NCI-H526 (cell line): ENCODE measurements around the gene MAGEB2.
"Not testable (repeated sequence)": the region's sequence is repeated elsewhere in the genome, so short reads cannot be mapped to it uniquely, and the experiment has no call there.

Experiments used
- DNase-seq, 2 experiments: peaks; one replicate each; lab custom pipeline; 2025; lab: John Stamatoyannopoulos, UW

Gene MAGEB2, protein sequence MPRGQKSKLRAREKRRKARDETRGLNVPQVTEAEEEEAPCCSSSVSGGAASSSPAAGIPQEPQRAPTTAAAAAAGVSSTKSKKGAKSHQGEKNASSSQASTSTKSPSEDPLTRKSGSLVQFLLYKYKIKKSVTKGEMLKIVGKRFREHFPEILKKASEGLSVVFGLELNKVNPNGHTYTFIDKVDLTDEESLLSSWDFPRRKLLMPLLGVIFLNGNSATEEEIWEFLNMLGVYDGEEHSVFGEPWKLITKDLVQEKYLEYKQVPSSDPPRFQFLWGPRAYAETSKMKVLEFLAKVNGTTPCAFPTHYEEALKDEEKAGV

DNA sequence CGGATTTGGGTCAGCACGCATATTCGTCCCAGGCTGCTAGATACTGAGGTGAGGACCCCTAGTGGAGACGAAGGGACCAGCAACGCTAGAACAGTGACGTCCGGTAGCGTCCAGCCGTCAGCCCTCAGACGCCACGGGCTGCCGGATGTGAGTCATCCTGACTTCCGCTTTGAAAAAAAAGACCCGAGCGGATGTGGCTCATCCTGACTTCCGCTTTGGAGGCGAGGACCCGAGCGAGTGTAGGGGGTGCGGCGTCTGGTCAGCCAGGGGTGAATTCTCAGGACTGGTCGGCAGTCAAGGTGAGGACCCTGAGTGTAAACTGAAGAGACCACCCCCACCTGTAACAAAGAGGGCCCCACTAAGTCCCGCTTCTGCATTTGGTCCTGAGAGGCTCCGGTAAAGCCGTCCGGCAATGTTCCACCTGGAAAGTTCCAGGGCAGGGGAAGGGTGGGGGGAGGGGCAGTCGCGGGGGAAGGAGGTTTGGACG is at the start of gene MAGEB2:
TSS of gene MAGEB2 (plus strand) at position 207 of the 487 bp plus-strand sequence. CDS start 3,018 bp downstream, outside the sequence.
- DNase-seq, result peak in 1 of 2 experiments; percentile 21

- DNase-seq, result no peak
Measured at GRCh38 chrX:30170900-30171299, 44.5 kb upstream of the MAGEB2 start.

DNA sequence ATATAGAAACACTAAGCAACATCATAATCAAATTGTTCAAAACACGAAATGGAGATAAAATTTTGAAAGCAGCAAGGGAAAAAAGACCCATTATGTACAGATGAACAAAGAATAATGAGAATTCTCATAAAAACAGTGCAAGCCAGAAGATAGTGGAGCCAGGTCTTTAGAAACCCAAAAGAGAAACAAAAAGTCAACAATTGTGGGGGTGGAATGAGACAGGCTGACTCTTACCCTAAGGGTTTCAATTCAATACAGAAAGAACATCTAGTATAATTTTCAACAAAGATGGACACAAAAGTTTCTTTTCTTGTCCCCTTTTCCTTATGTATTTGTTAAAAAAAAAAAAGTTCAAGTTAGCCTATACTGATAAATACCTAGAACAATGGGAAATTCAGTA is 34.0 kb upstream of the MAGEB2 start:
- no peak for DNase-seq

- no peak for DNase-seq
Measured at GRCh38 chrX:30183554-30183953, 31.8 kb upstream of the MAGEB2 start.

DNA sequence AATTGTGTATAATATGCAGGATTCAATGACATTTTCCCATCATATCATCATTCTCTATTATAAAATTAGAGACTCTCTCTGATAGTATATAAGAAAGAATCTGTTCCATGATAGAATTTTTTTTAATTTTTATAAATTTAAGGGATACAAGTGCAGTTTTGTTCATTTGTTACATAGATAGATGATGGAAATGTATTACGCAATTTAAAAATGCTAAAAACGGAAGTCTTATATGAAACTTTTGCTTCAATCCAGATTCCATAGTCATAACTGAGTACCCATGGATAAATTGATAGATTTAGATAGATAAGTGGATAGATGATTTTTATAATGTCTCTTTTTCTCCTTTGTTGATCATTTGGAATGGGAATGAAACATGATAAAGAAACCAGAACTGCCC is 24.9 kb upstream of the MAGEB2 start:
- no peak for DNase-seq

GRCh38 chrX:30193910-30194309 is 21.5 kb upstream of the MAGEB2 start:
- DNase-seq, result not testable (repeated sequence)

DNA sequence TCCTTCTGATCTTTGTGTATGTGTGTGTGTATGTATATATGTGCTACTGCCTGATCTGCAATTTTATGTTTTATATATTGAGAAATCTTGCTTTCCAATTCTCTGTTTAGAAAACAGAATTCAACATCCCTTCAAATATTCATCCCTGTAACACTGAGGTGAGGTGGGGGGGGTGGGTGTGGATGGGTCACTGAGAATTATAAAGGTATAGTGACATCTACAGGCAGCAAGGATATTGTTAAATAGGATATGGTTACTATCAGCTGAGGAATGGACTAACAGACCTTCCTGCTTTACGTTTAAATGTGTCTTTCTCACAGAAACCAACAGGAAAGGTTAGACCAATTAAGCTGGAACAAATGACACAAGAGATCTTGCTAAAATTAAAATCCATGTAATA is 19.0 kb upstream of the MAGEB2 start:
- DNase-seq, result peak in 1 of 2 experiments; percentile 14

- DNase-seq, result no peak
Measured at GRCh38 chrX:30212172-30212571, 3.2 kb upstream of the MAGEB2 start.

- no peak for DNase-seq
Measured at GRCh38 chrX:30217465-30217864, 2.1 kb downstream of the MAGEB2 start.

GRCh38 chrX:30219372-30219771 is 4.0 kb downstream of the MAGEB2 start:
- no peak for DNase-seq

- DNase-seq, result no peak
Measured at GRCh38 chrX:30220661-30221060, 5.3 kb downstream of the MAGEB2 start.

- DNase-seq, result no peak
Measured at GRCh38 chrX:30224536-30224935, 9.2 kb downstream of the MAGEB2 start.

DNA sequence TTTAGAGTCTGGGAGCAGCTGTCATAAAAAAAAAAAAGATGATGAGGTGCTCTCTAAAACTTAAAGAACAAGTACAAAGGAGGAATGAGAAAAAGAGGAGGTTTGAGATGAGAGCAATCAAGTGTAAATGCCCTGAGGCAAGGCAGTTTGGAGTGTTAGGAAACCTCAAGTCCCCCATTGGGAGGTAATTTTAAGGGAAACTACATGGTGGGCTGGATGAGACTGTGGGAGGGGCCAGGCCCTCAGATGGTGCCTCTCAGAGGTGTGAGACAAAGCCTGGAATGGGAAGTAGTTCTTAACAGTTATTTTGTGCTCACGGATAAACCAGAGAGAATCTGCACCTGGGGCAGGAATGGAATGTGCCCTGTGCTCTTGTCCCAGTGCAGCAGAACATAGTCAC is 13.2 kb downstream of the MAGEB2 start:
- DNase-seq, result no peak

- no peak for DNase-seq
Measured at GRCh38 chrX:30230395-30230794, 15.0 kb downstream of the MAGEB2 start, which contains the start of gene MAGEB3. TSS of gene MAGEB3 (plus strand) at chrX:30230657. CDS start at chrX:30235925, 5,268 bp downstream.

DNA sequence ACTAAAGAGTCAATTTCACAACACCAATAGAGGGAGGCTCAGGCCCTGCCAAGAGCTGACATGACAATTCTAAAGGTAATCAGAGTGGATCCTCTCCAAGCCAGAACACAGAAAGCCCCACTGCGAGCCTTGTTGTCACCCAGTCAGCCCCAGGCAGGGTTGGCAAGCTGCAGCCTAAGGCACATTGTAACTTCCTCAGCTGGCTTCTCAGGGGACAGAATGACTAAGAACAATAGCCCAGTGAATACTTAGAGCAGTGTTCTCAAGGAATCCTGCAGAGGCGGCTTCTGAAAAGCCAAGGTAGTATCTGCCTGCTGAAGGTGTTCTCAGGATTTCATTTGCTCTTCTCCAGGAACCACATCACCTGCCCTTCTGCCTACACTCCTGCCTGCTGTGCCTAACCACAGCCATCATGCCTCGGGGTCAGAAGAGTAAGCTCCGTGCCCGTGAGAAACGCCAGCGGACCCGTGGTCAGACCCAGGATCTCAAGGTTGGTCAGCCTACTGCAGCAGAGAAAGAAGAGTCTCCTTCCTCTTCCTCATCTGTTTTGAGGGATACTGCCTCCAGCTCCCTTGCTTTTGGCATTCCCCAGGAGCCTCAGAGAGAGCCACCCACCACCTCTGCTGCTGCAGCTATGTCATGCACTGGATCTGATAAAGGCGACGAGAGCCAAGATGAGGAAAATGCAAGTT is 26.5 kb downstream of the MAGEB2 start, which contains the start of gene MAGEB4:
TSS of gene MAGEB4 (plus strand) at position 277 of the 692 bp plus-strand sequence. CDS start at position 413, 136 bp downstream.
- DNase-seq, result no peak

DNA sequence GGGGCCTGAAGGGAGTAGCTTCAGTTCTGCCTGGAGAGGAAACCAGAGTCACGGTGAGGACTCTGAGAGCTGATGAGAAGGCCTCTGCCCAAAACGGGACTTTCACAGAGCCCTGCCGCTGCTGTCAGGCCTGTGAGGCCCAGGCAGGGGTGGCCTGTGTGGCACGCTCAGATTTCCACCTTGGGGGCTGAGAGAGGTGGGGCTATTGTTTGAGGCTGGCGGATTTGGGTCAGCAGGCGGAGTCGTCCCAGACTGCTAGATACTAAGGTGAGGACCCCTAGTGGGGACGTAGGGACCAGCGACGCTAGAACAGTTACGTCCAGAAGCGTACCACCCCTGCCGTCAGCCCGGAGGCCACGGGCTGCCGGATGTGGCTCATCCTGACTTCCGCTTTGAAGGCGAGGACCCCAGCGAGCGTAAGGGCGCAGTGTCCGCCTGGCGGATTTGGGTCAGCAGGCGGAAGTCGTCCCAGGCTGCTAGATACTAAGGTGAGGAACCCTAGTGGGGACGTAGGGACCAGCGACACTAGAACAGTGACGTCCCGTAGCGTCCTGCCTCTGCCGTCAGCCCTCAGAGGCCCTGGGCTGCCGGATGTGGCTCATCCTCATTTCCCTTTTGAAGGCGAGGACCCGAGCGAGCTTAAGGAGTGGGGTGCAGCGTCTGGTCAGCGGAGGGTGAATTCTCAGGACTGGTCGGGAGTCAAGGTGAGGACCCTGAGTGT is 31.6 kb downstream of the MAGEB2 start, which contains the start of gene MAGEB1:
TSS of gene MAGEB1 (plus strand) at position 378 of the 721 bp plus-strand sequence. CDS start 3,348 bp downstream, outside the sequence.
- DNase-seq, result peak in 1 of 2 experiments; percentile 4

GRCh38 chrX:30248854-30249253 is 33.5 kb downstream of the MAGEB2 start:
- no peak for DNase-seq

DNA sequence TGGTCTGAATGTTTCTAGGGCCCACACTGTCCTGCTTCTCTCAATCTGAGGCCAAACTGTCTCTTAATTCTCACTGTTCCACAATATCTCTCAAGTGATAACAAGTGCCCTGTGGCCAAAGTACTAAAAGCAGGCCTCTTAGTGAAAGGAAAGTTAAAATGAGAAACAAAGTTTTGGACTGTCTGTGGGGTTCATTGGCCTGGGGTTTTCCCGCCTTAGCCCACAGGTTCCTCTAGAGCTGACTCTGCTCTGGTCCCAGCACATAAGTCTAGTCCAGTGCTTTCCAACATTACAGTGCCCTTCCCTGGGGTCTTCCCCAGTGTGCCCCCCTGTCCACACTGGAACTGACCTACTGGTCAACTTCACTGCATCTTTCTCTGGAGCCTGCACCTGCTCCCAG is 37.9 kb downstream of the MAGEB2 start:
- DNase-seq, result no peak

- no peak for DNase-seq
Measured at GRCh38 chrX:30259927-30260326, 44.6 kb downstream of the MAGEB2 start.

DNA sequence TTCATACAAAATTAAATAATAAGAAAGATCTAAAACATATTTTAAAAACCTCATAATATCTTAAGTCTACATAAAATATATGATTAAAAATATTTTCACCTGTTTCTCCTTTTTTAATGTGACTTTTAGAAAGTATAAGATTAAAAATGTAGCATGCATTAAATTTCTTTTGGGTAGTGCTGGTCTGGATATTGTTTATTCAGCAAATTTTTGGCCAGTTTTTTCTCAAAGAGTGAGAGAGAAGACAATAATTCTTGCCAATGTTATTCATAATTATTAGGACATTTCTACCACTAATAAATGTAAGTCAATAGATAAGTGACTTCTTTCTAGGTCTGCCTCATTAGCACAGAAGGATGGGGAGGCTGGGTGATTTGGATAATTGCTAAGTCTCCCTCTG is 45.6 kb downstream of the MAGEB2 start:
- DNase-seq, result no peak

DNA sequence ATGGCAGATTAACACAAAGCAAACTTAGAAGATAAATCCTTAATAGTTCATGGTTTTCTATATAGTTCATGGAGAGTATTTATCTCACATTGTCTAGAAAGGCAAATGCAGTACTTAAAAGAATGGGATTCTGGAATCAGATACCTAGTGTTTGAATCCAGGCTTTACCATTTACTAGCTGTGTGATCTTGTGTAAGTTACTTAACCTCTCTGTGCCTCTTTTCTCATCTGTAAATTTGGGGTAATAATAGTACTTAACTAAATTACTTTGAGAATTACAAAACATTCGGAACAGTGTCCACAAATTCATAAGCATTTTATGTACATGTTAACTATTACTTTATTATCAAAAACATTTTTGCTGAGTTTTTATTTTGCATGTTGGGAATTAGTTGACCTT is 47.4 kb downstream of the MAGEB2 start:
- no peak for DNase-seq
